Ishikawa (cell line): ENCODE results near the gene PLPPR4.

Experiments
- CEBPB ChIP-seq: IDR thresholded peaks from 2 replicates; pipeline ENCODE4 v1.6.1; 2012
- CREB1 ChIP-seq: IDR thresholded peaks from 2 replicates; pipeline ENCODE4 v1.6.1; 2012; ENCODE audit warnings: low read depth
- EGR1 ChIP-seq: IDR thresholded peaks from 2 replicates; pipeline ENCODE4 v1.6.1; 2012
- EP300 ChIP-seq: IDR thresholded peaks from 2 replicates; pipeline ENCODE4 v1.6.1; 2012; ENCODE audit warnings: borderline replicate concordance
- FOXM1 ChIP-seq: IDR thresholded peaks from 2 replicates; pipeline ENCODE4 v1.6.1; 2012; ENCODE audit warnings: low read depth, borderline replicate concordance
- NFIC ChIP-seq: IDR thresholded peaks from 2 replicates; pipeline ENCODE4 v1.6.1; 2012
- RAD21 ChIP-seq: IDR thresholded peaks from 2 replicates; pipeline ENCODE4 v1.6.1; 2012; ENCODE audit warnings: low read depth
- TAF1 ChIP-seq: IDR thresholded peaks from 2 replicates; pipeline ENCODE4 v1.6.1; 2012; ENCODE audit warnings: low read depth, mild to moderate bottlenecking
- TCF12 ChIP-seq: IDR thresholded peaks from 2 replicates; pipeline ENCODE4 v1.6.1; 2012; ENCODE audit warnings: low read depth
- TEAD4 ChIP-seq: IDR thresholded peaks from 2 replicates; pipeline ENCODE4 v1.6.1; 2012
- YY1 ChIP-seq: IDR thresholded peaks from 2 replicates; pipeline ENCODE4 v1.6.1; 2012; ENCODE audit warnings: low read depth
- TF ChIP-seq, protein P1 (sequence below): IDR thresholded peaks from 2 replicates; pipeline ENCODE4 v1.6.1; 2012; ENCODE audit warnings: low read depth, mild to moderate bottlenecking
- TF ChIP-seq, protein P2 (sequence below): IDR thresholded peaks from 2 replicates; pipeline ENCODE4 v1.6.1; 2012
- TF ChIP-seq, protein P3 (sequence below): IDR thresholded peaks from 2 replicates; pipeline ENCODE4 v1.6.1; 2012

GRCh38 chr1:99306056-99306455 is 41.8 kb downstream of the PLPPR4 start:
- TF ChIP-seq, protein P1, sequence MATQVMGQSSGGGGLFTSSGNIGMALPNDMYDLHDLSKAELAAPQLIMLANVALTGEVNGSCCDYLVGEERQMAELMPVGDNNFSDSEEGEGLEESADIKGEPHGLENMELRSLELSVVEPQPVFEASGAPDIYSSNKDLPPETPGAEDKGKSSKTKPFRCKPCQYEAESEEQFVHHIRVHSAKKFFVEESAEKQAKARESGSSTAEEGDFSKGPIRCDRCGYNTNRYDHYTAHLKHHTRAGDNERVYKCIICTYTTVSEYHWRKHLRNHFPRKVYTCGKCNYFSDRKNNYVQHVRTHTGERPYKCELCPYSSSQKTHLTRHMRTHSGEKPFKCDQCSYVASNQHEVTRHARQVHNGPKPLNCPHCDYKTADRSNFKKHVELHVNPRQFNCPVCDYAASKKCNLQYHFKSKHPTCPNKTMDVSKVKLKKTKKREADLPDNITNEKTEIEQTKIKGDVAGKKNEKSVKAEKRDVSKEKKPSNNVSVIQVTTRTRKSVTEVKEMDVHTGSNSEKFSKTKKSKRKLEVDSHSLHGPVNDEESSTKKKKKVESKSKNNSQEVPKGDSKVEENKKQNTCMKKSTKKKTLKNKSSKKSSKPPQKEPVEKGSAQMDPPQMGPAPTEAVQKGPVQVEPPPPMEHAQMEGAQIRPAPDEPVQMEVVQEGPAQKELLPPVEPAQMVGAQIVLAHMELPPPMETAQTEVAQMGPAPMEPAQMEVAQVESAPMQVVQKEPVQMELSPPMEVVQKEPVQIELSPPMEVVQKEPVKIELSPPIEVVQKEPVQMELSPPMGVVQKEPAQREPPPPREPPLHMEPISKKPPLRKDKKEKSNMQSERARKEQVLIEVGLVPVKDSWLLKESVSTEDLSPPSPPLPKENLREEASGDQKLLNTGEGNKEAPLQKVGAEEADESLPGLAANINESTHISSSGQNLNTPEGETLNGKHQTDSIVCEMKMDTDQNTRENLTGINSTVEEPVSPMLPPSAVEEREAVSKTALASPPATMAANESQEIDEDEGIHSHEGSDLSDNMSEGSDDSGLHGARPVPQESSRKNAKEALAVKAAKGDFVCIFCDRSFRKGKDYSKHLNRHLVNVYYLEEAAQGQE, result no peak
- TF ChIP-seq CEBPB (no peak), EP300 (no peak), NFIC (no peak), YY1 (no peak), EGR1 (no peak), FOXM1 (no peak), CREB1 (no peak), TCF12 (no peak), TAF1 (no peak), RAD21 (no peak), TEAD4 (no peak)
- TF ChIP-seq, protein P2, sequence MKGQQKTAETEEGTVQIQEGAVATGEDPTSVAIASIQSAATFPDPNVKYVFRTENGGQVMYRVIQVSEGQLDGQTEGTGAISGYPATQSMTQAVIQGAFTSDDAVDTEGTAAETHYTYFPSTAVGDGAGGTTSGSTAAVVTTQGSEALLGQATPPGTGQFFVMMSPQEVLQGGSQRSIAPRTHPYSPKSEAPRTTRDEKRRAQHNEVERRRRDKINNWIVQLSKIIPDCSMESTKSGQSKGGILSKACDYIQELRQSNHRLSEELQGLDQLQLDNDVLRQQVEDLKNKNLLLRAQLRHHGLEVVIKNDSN, result no peak
- TF ChIP-seq, protein P3, sequence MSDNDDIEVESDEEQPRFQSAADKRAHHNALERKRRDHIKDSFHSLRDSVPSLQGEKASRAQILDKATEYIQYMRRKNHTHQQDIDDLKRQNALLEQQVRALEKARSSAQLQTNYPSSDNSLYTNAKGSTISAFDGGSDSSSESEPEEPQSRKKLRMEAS, result no peak
